ENCODE data around the gene RC3H1. TPM values are rescaled to one million over a fixed set of nuclear protein-coding genes. Genes with fewer than 3 reads are reported as not detected.
A peak's percentile ranks its signal among the peaks of the same experiment; 100 is the strongest.

Gene RC3H1
- total and polyA plus RNA-seq, 2 of the 8 experiments (the other 6 are each of a cell fraction or from before 2014, with no cell fraction given): 7.4 to 32.2 TPM

DNA sequence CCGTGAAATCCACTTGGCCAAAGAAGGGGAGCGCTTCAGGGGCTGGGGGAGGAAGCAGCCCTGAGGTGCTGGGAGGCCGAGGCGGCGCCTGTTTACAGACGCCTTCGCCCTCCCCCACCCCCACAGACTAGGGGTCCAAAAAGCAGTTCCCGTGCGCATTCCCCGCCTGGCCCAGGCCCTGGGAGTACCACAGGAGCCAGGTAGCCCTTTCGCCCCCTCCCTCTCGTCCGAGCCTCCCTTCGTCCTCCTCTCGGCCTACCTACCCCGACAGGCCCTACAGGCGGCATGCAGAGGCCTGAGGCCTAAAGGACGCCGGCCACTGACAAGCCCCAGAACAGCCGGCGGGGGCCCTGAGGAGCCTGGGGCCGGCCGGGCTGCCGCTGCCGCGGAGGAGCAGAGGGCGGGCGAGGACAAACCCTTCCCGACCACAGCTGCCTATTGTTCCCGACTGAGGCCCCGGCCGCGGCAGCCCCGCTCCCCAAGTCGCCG lies 522 bp downstream of the RC3H1 start:
- peak overlapping the region; percentile 85 to 96 (median 94) for H3K9ac ChIP-seq (replicated peaks in 1 of 4; ENCODE audit: extremely low read depth in 1 of 4, low read depth in 3 of 4, low read length in 3 of 4)
- WGBS, 2 experiments (ENCODE audit: extremely low coverage in 1 of 2, insufficient coverage in 1 of 2, insufficient read length in 1 of 2, insufficient replicate concordance in 2 of 2, low coverage in 1 of 2, low lambda C conversion rate in 2 of 2, missing lambda C conversion rate in 1 of 2): 1% methylated on average over 32 of the region's 36 CpGs; no CpG with 5 or more reads in 1 of the 2 experiments
- H3K4me1 ChIP-seq (replicated peaks in 1 of 4; ENCODE audit: control insufficient read depth in 3 of 4, insufficient read depth in 4 of 4, low read length in 3 of 4): peaks cover 0 to 6% (median 2%) of the 10 kb centered on the region in 4 experiments; a peak in 5 of 7 replicates
- no peak overlapping the region for H2BK15ac ChIP-seq (ENCODE audit: low read length)
- peak overlapping the region; percentile 82 for H3K56ac ChIP-seq (replicated peaks; ENCODE audit: insufficient read length, low read depth, low read length)
- peaks cover 0 to 50% of the 10 kb centered on the region in 2 experiments; a peak in 3 of 4 replicates for H3K79me2 ChIP-seq (ENCODE audit: control insufficient read depth in 1 of 2, insufficient read depth in 2 of 2, low read length in 2 of 2)
- H3K36me3 ChIP-seq (ENCODE audit: control insufficient read depth in 2 of 4, insufficient read depth in 4 of 4, low read length in 3 of 4): no peaks in the 10 kb centered on the region; a peak in 1 of 8 replicates
- peak overlapping the region; percentile 77 to 92 (median 88) for H3K4me3 ChIP-seq (ENCODE audit: extremely low read depth in 1 of 4, insufficient read depth in 2 of 4, low read depth in 3 of 4, low read length in 4 of 4)
- no peak overlapping the region for H2BK120ac ChIP-seq (replicated peaks; ENCODE audit: low read depth, low read length)
- no peak overlapping the region for H2AFZ ChIP-seq (ENCODE audit: low read length)
- peaks cover 5 to 8% of the 10 kb centered on the region in 2 experiments for H4K20me1 ChIP-seq (replicated peaks in 1 of 2; ENCODE audit: control insufficient read depth in 1 of 2, insufficient read depth in 2 of 2, low read length in 2 of 2)
- no peak overlapping the region for H3K4ac ChIP-seq (replicated peaks; ENCODE audit: insufficient read length, low read depth, low read length)
- H4K91ac ChIP-seq (replicated peaks; ENCODE audit: insufficient read length, low read length): peak overlapping the region; percentile 74
- H3K27me3 ChIP-seq (replicated peaks in 1 of 4; ENCODE audit: control insufficient read depth in 3 of 4, extremely low read depth in 1 of 4, insufficient read depth in 3 of 4, low read length in 3 of 4): no peaks in the 10 kb centered on the region
- POLR2A ChIA-PET (ENCODE audit: partially characterized antibody): interaction anchor here (0.9 to 3.1 kb wide), 21 partner anchors 9 to 515 kb away, joined by 3 to 43 read pairs (median 4); partner anchors contain the start of genes GAS5 and ZBTB37
- CTCF ChIA-PET (ENCODE audit: partially characterized antibody): interaction anchor here (1.0 to 1.3 kb wide), 2 partner anchors 94 to 199 kb away, joined by 3 read pairs; no protein-coding TSS in a partner anchor
- H2BK5ac ChIP-seq (ENCODE audit: low read depth, low read length): peak overlapping the region; percentile 87
- no peak overlapping the region for H2AK5ac ChIP-seq (ENCODE audit: low read depth, low read length)
- H2BK12ac ChIP-seq (ENCODE audit: low read depth, low read length): no peak overlapping the region
- no peak overlapping the region for H2BK20ac ChIP-seq (ENCODE audit: low read length)
- peak overlapping the region; percentile 82 for H3K27ac ChIP-seq (ENCODE audit: low read depth, low read length)
- peak overlapping the region; percentile 32; the same call in 1 of the 2 replicates for H3K18ac ChIP-seq (ENCODE audit: extremely low read depth, low read length)
- no peak overlapping the region for H3K23ac ChIP-seq (ENCODE audit: insufficient read length)
- FAIRE-seq (no peak), DNase-seq (ENCODE audit: low read depth in 1 of 2, low spot score in 2 of 2) (peak in 1 of 2 experiments; percentile 75)
- H4K8ac ChIP-seq (ENCODE audit: extremely low read depth, insufficient read depth, low read length): peak overlapping the region; percentile 98; the same call in 1 of the 2 replicates
- no peaks in the 10 kb centered on the region for H3K9me3 ChIP-seq (ENCODE audit: insufficient read depth in 2 of 2, low read depth in 1 of 2, low read length in 1 of 2)
- no peaks in the 10 kb centered on the region; the same call in none of the 2 replicates for H3K79me1 ChIP-seq (ENCODE audit: low read depth, low read length)
- peaks cover 9% of the 10 kb centered on the region for H3K23me2 ChIP-seq (ENCODE audit: low read depth, low read length)
- H3K14ac ChIP-seq (ENCODE audit: insufficient read length): no peak overlapping the region
- H4K5ac ChIP-seq (ENCODE audit: insufficient read length, low read depth, low read length): peak overlapping the region; percentile 85
- H3K4me2 ChIP-seq (ENCODE audit: insufficient read depth in 1 of 2, low read depth in 2 of 2, low read length in 2 of 2): peak overlapping the region; percentile 68 to 92

Measured in H1 (cell line).